Transverse colon (tissue), 3 donors: ENCODE results near the gene AP2A1.

Experiments used
- EP300 ChIP-seq: sonication (generic); formaldehyde crosslinking; IDR thresholded peaks from one replicate; pipeline ENCODE4 v1.6.1; 2017; ENCODE audit warnings: antibody characterized with exemption, low read depth
- POLR2A ChIP-seq: fragments of 450-650 bp; IDR thresholded peaks from one replicate; pipeline ENCODE4 v1.6.1; 2016; ENCODE audit warnings: antibody characterized with exemption, mild to moderate bottlenecking, moderate library complexity
- TF ChIP-seq, protein P1 (sequence below), 5 experiments: fragments of 200-600 bp in 3 of 5; fragments of 450-650 bp in 2 of 5; sonication (generic) in 3 of 5; IDR thresholded peaks; 1 replicate in 2 of 5; 2 replicates in 3 of 5; pipeline ENCODE4 v1.5.1; 2016 to 2017; ENCODE audit warnings: antibody characterized with exemption in 5 of 5, inconsistent platforms in 3 of 5, mild to moderate bottlenecking in 2 of 5, moderate library complexity in 1 of 5

- no peak for TF ChIP-seq POLR2A
- TF ChIP-seq EP300: no peak
- TF ChIP-seq, protein P1, sequence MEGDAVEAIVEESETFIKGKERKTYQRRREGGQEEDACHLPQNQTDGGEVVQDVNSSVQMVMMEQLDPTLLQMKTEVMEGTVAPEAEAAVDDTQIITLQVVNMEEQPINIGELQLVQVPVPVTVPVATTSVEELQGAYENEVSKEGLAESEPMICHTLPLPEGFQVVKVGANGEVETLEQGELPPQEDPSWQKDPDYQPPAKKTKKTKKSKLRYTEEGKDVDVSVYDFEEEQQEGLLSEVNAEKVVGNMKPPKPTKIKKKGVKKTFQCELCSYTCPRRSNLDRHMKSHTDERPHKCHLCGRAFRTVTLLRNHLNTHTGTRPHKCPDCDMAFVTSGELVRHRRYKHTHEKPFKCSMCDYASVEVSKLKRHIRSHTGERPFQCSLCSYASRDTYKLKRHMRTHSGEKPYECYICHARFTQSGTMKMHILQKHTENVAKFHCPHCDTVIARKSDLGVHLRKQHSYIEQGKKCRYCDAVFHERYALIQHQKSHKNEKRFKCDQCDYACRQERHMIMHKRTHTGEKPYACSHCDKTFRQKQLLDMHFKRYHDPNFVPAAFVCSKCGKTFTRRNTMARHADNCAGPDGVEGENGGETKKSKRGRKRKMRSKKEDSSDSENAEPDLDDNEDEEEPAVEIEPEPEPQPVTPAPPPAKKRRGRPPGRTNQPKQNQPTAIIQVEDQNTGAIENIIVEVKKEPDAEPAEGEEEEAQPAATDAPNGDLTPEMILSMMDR (IDR thresholded peaks at IDR 0.05): no peak
These were observed 60.2 kb downstream of the AP2A1 start for GRCh38 chr19:49827034-49827433.
